ENCODE data around the gene USP33. TPM values are rescaled to one million over a fixed set of nuclear protein-coding genes. Genes with fewer than 3 reads are reported as not detected.
"Not testable (repeated sequence)": the region's sequence is repeated elsewhere in the genome, so short reads cannot be mapped to it uniquely, and the experiment has no call there.

The USP33 gene
- total RNA-seq: 10 to 100 TPM; 35.6 to 39.7 TPM

GRCh38 chr1:77759071-77760028 lies at the start of gene USP33:
Gene USP33, minus strand, starts transcription at chr1:77759852. Its CDS starts 18,155 bp downstream, at chr1:77741697.
- ChIA-PET POLR2A (interaction anchor here (0.6 kb wide), 2 partner anchors 20 to 214 kb away, joined by 3 to 10 read pairs; partner anchors contain the start of gene MIGA1), CTCF (no interaction called here)

DNA sequence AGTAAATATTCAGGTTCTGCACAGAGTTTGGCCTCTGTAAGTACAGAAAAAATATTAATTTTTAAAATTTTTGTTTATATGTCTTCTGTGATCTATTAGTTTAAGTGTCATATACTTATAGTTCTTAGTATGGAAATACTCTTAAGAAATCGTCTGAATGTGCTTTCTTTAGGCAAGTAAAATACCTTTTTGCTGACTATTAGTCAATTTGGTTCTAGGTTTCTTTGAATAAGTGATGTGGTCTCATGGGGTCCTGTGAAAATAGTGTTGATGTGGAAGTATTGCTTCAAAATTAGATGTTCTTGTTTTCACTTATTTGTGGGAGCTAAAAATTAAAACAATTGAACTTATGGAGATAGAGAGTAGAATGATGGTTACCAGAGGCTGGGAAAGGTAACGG lies 43.7 kb upstream of the USP33 start:
- ChIA-PET CTCF (no interaction called here), POLR2A (no interaction called here)

DNA sequence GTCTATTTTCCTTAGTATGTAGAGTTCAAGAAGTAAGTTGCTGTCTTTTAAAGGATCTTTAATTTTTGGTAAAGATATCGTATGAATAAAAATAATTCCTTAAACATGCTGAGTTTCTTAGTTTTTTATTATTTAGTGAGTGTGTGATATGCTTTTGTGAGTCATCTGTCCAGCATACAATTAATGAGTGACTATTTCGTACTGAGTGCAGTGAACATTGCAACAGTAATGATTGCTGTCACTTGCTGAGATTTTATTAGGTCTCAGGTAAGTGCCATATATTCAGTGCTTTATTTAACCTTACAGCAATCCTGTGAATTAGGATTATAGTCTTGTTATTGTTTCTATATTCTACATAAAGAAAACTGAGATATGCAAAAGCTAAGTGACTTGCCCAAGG lies 42.4 kb upstream of the USP33 start:
- POLR2A ChIA-PET: no interaction called here
- CTCF ChIA-PET: no interaction called here

- ChIA-PET POLR2A (no interaction called here), CTCF (no interaction called here)
Observed at GRCh38 chr1:77797991-77798390, 38.3 kb upstream of the USP33 start.

- ChIA-PET CTCF (no interaction called here), POLR2A (no interaction called here)
Observed at GRCh38 chr1:77796695-77797405, 37.2 kb upstream of the USP33 start.

- ChIA-PET POLR2A (no interaction called here), CTCF (no interaction called here)
Observed at GRCh38 chr1:77794550-77794949, 34.9 kb upstream of the USP33 start.

GRCh38 chr1:77786093-77786741 lies 26.6 kb upstream of the USP33 start:
- CTCF ChIA-PET, POLR2A ChIA-PET: not testable (repeated sequence)

- ChIA-PET POLR2A (interaction anchor here (0.6 kb wide), 1 partner anchor 316 kb away, joined by 4 read pairs; no protein-coding TSS in a partner anchor), CTCF (no interaction called here)
Observed at GRCh38 chr1:77783141-77783540, 23.5 kb upstream of the USP33 start.

DNA sequence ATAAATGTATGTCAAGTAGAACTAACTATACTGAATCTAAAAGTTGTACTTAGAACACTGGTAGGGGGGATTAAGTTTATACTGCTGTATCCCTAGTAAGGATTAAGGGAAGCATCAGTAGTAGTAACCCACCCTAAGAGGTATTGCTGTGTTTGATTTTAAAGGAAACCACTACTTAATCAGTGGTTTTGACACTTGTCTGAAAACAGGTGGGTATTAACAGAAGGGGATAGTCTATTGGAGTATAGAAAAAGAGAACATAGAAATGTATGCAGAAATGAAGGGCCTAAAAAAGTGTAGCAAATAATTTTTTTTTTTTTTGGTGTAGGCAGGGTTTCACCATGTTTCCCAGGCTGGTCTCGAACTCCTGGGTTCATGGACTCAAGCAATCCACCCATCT lies 22.0 kb upstream of the USP33 start:
- POLR2A ChIA-PET: no interaction called here
- CTCF ChIA-PET: no interaction called here

- ChIA-PET POLR2A (interaction anchor here (0.6 to 1.0 kb wide), 3 partner anchors 20 to 225 kb away, joined by 3 to 4 read pairs (median 3); partner anchors contain the start of gene DNAJB4), CTCF (interaction anchor here (0.5 to 1.1 kb wide), 6 partner anchors 22 to 201 kb away, joined by 3 to 6 read pairs (median 4); partner anchors contain the start of gene ZZZ3)
Observed at GRCh38 chr1:77779529-77780281, 20.1 kb upstream of the USP33 start, which contains the start of gene MIGA1. Gene MIGA1, plus strand, starts transcription at chr1:77779649. Its CDS starts 3,604 bp downstream, at chr1:77783253.

- ChIA-PET CTCF (no interaction called here), POLR2A (interaction anchor here (0.7 kb wide), 1 partner anchor 187 kb away, joined by 3 read pairs; no protein-coding TSS in a partner anchor)
Observed at GRCh38 chr1:77776007-77776700, 16.5 kb upstream of the USP33 start.

- ChIA-PET CTCF (no interaction called here), POLR2A (no interaction called here)
Observed at GRCh38 chr1:77768006-77768405, 8.4 kb upstream of the USP33 start.

GRCh38 chr1:77762072-77762476 lies 2.4 kb upstream of the USP33 start:
- POLR2A ChIA-PET: no interaction called here

GRCh38 chr1:77757603-77758002 lies 2.0 kb downstream of the USP33 start:
- ChIA-PET POLR2A (no interaction called here), CTCF (interaction anchor here (1.4 kb wide), 1 partner anchor 22 kb away, joined by 4 read pairs; the partner anchor contains the start of gene MIGA1)

More at GRCh38 chr1:77762072-77762476, 2.4 kb upstream of the USP33 start:
- CTCF ChIA-PET: no interaction called here

GRCh38 chr1:77757066-77757584 lies 2.5 kb downstream of the USP33 start:
- ChIA-PET POLR2A (no interaction called here), CTCF (interaction anchor here (1.4 kb wide), 1 partner anchor 23 kb away, joined by 4 read pairs; the partner anchor contains the start of gene MIGA1)

DNA sequence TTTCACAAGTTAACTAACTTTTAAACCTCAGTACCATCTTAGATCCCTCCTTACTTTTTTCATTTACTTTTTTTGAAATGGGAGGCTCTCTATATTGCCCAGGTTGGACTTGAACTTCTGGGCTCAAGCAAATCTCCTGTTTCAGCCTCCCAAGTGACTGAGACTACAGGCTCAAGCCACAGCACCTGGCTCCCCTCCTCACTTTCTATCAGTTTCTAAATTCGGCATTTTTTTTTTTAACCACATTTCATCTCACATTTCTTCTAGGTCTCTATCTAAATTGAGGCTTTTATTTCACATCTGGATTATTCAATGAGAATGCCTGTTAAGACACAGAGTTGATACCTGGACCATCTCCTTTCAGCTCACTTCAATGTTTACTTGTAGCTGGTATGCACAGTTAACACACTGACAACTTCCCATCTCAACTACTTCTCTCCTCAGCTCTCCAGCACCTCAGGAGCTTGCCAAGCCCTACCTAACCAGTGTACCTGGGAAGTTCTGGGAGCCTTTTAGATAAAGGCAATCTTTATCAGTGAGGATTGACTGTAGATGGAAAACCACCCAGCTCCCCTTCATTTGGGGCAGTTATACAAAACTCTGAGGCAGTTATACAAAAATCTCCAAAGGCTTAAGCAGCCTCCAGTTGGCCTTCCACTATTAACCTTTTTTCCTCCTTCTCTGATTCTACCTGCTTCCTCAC lies 3.4 kb downstream of the USP33 start:
- CTCF ChIA-PET: no interaction called here
- POLR2A ChIA-PET: no interaction called here

DNA sequence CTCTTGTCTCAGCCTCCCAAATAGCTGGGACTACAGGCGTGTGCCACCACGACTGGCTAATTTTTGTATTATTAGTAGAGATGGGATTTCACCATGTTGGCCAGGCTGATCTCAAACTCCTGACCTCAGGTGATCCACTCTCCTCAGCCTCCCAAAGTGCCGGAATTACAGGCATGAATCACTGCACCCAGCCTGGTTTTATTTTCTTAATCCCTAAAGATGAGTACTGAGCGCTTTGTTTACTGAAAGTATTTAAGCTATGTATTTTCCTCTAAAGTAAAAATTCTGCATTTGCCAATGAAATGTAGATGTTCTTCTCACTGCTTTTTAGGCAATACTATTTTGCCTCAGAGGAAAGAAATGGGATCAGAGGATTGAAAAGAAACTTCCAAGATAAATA lies 10.2 kb downstream of the USP33 start:
- POLR2A ChIA-PET, CTCF ChIA-PET: not testable (repeated sequence)

GRCh38 chr1:77744576-77744975 lies 15.1 kb downstream of the USP33 start:
- ChIA-PET POLR2A (no interaction called here), CTCF (no interaction called here)
